CD14-positive monocyte (primary cell): ENCODE measurements around the gene SAMD3. TPM values are rescaled to one million over a fixed set of nuclear protein-coding genes. Genes with fewer than 3 reads are reported as not detected.

ENCODE experiments used
- DNase-seq, 3 donors: peaks; one replicate each; pipeline ENCODE4 v3.0.0-alpha.2; 2011 to 2022
- H2AFZ ChIP-seq: 2 replicates; pipeline ENCODE4 v1.6.0; 2012; ENCODE audit warnings: mild to moderate bottlenecking, low read depth, low read length, inconsistent platforms; ENCODE audit not compliant: insufficient read depth, poor library complexity, severe bottlenecking
- H3K27ac ChIP-seq, 2 donors: 1 replicate in 1 of 2; 2 replicates in 1 of 2; pipeline ENCODE4 v1.5.1; 2012 to 2013; ENCODE audit warnings: low read length in 2 of 2, control low read depth in 1 of 2, inconsistent platforms in 1 of 2, low read depth in 1 of 2, mild to moderate bottlenecking in 1 of 2
- H3K27me3 ChIP-seq, 2 donors: one replicate each; pipeline versions ENCODE4 v1.6.0 to v1.6.1; 2011 to 2013; ENCODE audit warnings: low read length in 2 of 2; ENCODE audit not compliant: control insufficient read depth in 2 of 2, insufficient read depth in 2 of 2
- H3K36me3 ChIP-seq, 2 donors: replicated peaks in 1 of 2; 1 replicate in 1 of 2; 2 replicates in 1 of 2; pipeline versions ENCODE4 v1.5.1 to v1.6.1; 2012 to 2013; ENCODE audit warnings: low read length in 2 of 2, control low read depth in 1 of 2, inconsistent platforms in 1 of 2, mild to moderate bottlenecking in 1 of 2; ENCODE audit not compliant: insufficient read depth in 2 of 2, control insufficient read depth in 1 of 2
- H3K4me1 ChIP-seq, 2 donors: 1 replicate in 1 of 2; 2 replicates in 1 of 2; pipeline versions ENCODE4 v1.5.1 to v1.6.1; 2012 to 2013; ENCODE audit warnings: low read length in 2 of 2, control low read depth in 1 of 2, inconsistent platforms in 1 of 2, mild to moderate bottlenecking in 1 of 2, moderate library complexity in 1 of 2; ENCODE audit not compliant: insufficient read depth in 2 of 2, control insufficient read depth in 1 of 2
- H3K4me2 ChIP-seq: replicated peaks from 2 replicates; pipeline ENCODE3; 2012; ENCODE audit warnings: low read length, moderate library complexity, mild to moderate bottlenecking; ENCODE audit not compliant: poor library complexity, severe bottlenecking; ENCODE audit errors: extremely low read depth
- H3K4me3 ChIP-seq, 3 experiments: fragments of 200-600 bp in 1 of 3; sonication (generic) in 1 of 3; replicated peaks in 1 of 3; 1 replicate in 2 of 3; 2 replicates in 1 of 3; pipeline ENCODE4 v1.5.1; 2011 to 2013; ENCODE audit warnings: low read length in 3 of 3, mild to moderate bottlenecking in 3 of 3, control low read depth in 2 of 3, low read depth in 2 of 3, inconsistent platforms in 1 of 3, moderate library complexity in 1 of 3
- H3K79me2 ChIP-seq: 2 replicates; pipeline ENCODE4 v1.6.0; 2012; ENCODE audit warnings: mild to moderate bottlenecking, control low read depth, inconsistent platforms, low read length, moderate library complexity; ENCODE audit not compliant: insufficient read depth
- H3K9ac ChIP-seq: 2 replicates; pipeline ENCODE4 v1.6.0; 2017; ENCODE audit warnings: low read length, mild to moderate bottlenecking; ENCODE audit not compliant: insufficient read depth, poor library complexity, severe bottlenecking
- H3K9me3 ChIP-seq, 2 donors: replicated peaks in 1 of 2; 1 replicate in 1 of 2; 2 replicates in 1 of 2; pipeline versions ENCODE4 v1.5.1 to v1.6.1; 2012 to 2013; ENCODE audit warnings: low read length in 2 of 2, control low read depth in 1 of 2; ENCODE audit not compliant: control insufficient read depth in 1 of 2, insufficient read depth in 1 of 2
- H4K20me1 ChIP-seq: 2 replicates; pipeline ENCODE4 v1.6.0; 2012; ENCODE audit warnings: mild to moderate bottlenecking, low read length, control low read depth, moderate library complexity; ENCODE audit not compliant: insufficient read depth
- H3K27ac Mint-ChIP-seq, 7 donors: one replicate each; pipeline ENCODE4 v1.8.0; 2020; ENCODE audit warnings: mild to moderate bottlenecking in 7 of 7, mixed read lengths in 7 of 7, moderate library complexity in 6 of 7, inconsistent platforms in 2 of 7
- H3K27me3 Mint-ChIP-seq, 3 donors: one replicate each; pipeline ENCODE4 v1.8.0; 2021 to 2022; ENCODE audit warnings: low read depth in 3 of 3, mild to moderate bottlenecking in 3 of 3, mixed read lengths in 3 of 3, moderate library complexity in 3 of 3, inconsistent platforms in 1 of 3
- H3K36me3 Mint-ChIP-seq, 2 donors: one replicate each; pipeline ENCODE4 v1.8.0; 2020; ENCODE audit warnings: mixed read lengths in 2 of 2, inconsistent platforms in 1 of 2, mild to moderate bottlenecking in 1 of 2
- H3K4me1 Mint-ChIP-seq: one replicate; pipeline ENCODE4 v1.8.0; 2020; ENCODE audit warnings: mild to moderate bottlenecking, mixed read lengths
- H3K4me3 Mint-ChIP-seq, 2 donors: one replicate each; pipeline ENCODE4 v1.8.0; 2020; ENCODE audit warnings: mild to moderate bottlenecking in 2 of 2, mixed read lengths in 2 of 2, moderate library complexity in 1 of 2
- H3K9me3 Mint-ChIP-seq, 7 donors: one replicate each; pipeline ENCODE4 v1.8.0; 2020 to 2022; ENCODE audit warnings: mixed read lengths in 7 of 7, mild to moderate bottlenecking in 6 of 7, moderate library complexity in 6 of 7, inconsistent platforms in 2 of 7
- WGBS: methylation state at CpG from one replicate; pipeline ENCODE4 v1.1.5; 2013; ENCODE audit warnings: missing lambda C conversion rate; ENCODE audit not compliant: insufficient coverage; 5-methylcytosine and 5-hydroxymethylcytosine counted together
- intact Hi-C, 2 donors: fragments of 100-400 bp; cut with micrococcal nuclease; formaldehyde crosslinking; loops; one replicate each; pipeline versions ENCODE4 v1.15.0 to v1.15.1; 2023
- polyA plus RNA-seq, 3 donors: library from polyadenylated mRNA; depleted of rRNA in 1 of 3; unstranded in 2 of 3; stranded (reverse) in 1 of 3; fragments of 300-500 nt in 2 of 3; fragments of >200 nt in 1 of 3; fragmentation: Illumina TruSeq in 2 of 3; gene quantifications; 1 replicate in 2 of 3; 2 replicates in 1 of 3; pipeline ENCODE4 v1.2.3, GENCODE V29; 2012 to 2021
- TF ChIP-seq, protein P1 (sequence below): fragments of 200-600 bp; IDR thresholded peaks from one replicate; pipeline ENCODE4 v1.8.0; 2022; ENCODE audit warnings: antibody characterized with exemption, mild to moderate bottlenecking

SAMD3 gene
- polyA plus RNA-seq, 3 donors, result 0.33 to 0.49 TPM; not detected in 1

DNA sequence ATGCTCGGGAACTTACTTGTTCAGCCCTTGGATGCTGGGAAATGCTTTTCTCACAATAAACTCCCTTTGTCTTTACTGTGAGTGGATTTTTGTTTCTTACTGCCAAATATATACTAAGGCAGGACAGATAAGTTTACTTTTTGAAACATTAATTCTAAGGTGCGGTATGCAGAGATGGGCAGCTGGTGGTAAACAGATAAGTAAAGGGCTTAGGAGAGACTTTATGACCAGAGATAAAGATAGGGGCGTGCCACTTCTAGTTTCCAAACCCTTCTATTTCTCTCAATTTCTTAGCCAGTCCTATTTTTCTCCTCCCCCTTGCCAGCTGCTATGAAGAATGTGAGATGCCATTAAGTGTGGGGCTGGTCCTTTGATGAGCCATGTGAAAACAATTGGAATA, 16.3 kb downstream of the SAMD3 start:
- Histone ChIP-seq H3K4me2 (no peak overlapping the region), H3K9me3 (no peaks in the 10 kb centered on the region), H3K79me2 (no peaks in the 10 kb centered on the region), H3K27me3 (no peaks in the 10 kb centered on the region), H3K27ac (no peak overlapping the region), H3K4me1 (no peaks in the 10 kb centered on the region), H4K20me1 (no peaks in the 10 kb centered on the region), H3K9ac (no peak overlapping the region), H3K36me3 (no peaks in the 10 kb centered on the region), H3K4me3 (no peak overlapping the region), H2AFZ (no peak overlapping the region)
- H3K36me3 Mint-ChIP-seq, result no peaks in the 10 kb centered on the region
- no CpG with 5 or more reads among the region's 3 CpGs for WGBS
- no peak overlapping the region for H3K4me3 Mint-ChIP-seq
- intact Hi-C loops, result no loop called here
- no peak for DNase-seq
- H3K4me1 Mint-ChIP-seq, result no peaks in the 10 kb centered on the region
- H3K9me3 Mint-ChIP-seq, result peaks cover 0 to 5% (median 3%) of the 10 kb centered on the region in 7 donors
- H3K27me3 Mint-ChIP-seq, result peaks cover 0 to 2% (median 0%) of the 10 kb centered on the region in 3 donors
- H3K27ac Mint-ChIP-seq, result no peak overlapping the region
- TF ChIP-seq, protein P1, sequence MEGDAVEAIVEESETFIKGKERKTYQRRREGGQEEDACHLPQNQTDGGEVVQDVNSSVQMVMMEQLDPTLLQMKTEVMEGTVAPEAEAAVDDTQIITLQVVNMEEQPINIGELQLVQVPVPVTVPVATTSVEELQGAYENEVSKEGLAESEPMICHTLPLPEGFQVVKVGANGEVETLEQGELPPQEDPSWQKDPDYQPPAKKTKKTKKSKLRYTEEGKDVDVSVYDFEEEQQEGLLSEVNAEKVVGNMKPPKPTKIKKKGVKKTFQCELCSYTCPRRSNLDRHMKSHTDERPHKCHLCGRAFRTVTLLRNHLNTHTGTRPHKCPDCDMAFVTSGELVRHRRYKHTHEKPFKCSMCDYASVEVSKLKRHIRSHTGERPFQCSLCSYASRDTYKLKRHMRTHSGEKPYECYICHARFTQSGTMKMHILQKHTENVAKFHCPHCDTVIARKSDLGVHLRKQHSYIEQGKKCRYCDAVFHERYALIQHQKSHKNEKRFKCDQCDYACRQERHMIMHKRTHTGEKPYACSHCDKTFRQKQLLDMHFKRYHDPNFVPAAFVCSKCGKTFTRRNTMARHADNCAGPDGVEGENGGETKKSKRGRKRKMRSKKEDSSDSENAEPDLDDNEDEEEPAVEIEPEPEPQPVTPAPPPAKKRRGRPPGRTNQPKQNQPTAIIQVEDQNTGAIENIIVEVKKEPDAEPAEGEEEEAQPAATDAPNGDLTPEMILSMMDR, result no peak

DNA sequence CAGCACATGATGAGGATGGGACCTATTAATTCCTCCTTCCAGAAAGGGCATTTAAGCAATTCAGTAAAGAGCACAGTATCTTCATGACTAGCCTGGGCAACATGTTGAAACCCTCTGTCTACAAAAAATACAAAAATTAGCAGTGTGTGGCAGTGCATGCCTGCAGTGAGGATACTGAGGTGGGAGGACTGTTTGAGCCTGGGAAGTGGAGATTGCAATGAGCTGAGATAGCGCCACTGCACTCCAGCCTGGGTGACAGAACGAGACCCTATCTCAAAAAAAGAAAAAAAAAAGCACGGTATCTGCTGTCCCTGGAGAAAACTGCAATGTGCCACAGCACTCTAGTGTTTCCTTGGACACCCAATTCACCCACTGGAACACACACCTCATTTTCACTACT, 18.4 kb downstream of the SAMD3 start:
- Histone ChIP-seq H3K36me3 (no peaks in the 10 kb centered on the region), H3K4me2 (no peak overlapping the region), H3K79me2 (no peaks in the 10 kb centered on the region), H3K9me3 (no peaks in the 10 kb centered on the region), H3K27me3 (no peaks in the 10 kb centered on the region), H3K4me3 (no peak overlapping the region), H3K9ac (no peak overlapping the region), H4K20me1 (no peaks in the 10 kb centered on the region), H3K4me1 (no peaks in the 10 kb centered on the region), H2AFZ (no peak overlapping the region), H3K27ac (no peak overlapping the region)
- H3K4me3 Mint-ChIP-seq, result no peak overlapping the region
- TF ChIP-seq, protein P1, result no peak
- no CpG with 5 or more reads among the region's 3 CpGs for WGBS
- DNase-seq, result no peak
- intact Hi-C loops, result no loop called here
- no peaks in the 10 kb centered on the region for H3K36me3 Mint-ChIP-seq
- H3K4me1 Mint-ChIP-seq, result no peaks in the 10 kb centered on the region
- H3K27me3 Mint-ChIP-seq, result peaks cover 0 to 2% (median 2%) of the 10 kb centered on the region in 3 donors
- peaks cover 0 to 10% (median 0%) of the 10 kb centered on the region in 7 donors for H3K9me3 Mint-ChIP-seq
- no peak overlapping the region for H3K27ac Mint-ChIP-seq
